Vagina (tissue), 2 donors: ENCODE measurements around the gene APP. TPM values are rescaled to one million over a fixed set of nuclear protein-coding genes. Genes with fewer than 3 reads are reported as not detected.

ENCODE experiments used
- DNase-seq, 2 donors: peaks; one replicate each; pipeline ENCODE4 v3.0.0-alpha.2; 2017; ENCODE audit errors: extremely low spot score in 2 of 2
- H3K27ac ChIP-seq: fragments of 200-600 bp; sonication (generic); one replicate; pipeline ENCODE4 v1.5.1; 2019
- H3K27me3 ChIP-seq: fragments of 200-600 bp; sonication (generic); one replicate; pipeline ENCODE4 v1.5.1; 2019
- H3K36me3 ChIP-seq, 2 donors: fragments of 200-600 bp; sonication (generic); one replicate each; pipeline ENCODE4 v1.5.1; 2017 to 2019
- H3K4me1 ChIP-seq: fragments of 200-600 bp; sonication (generic); one replicate; pipeline ENCODE4 v1.5.1; 2019
- H3K4me3 ChIP-seq, 2 donors: fragments of 200-600 bp; sonication (generic); 1 replicate in 1 of 2; 2 replicates in 1 of 2; pipeline ENCODE4 v1.5.1; 2016 to 2019
- H3K9me3 ChIP-seq: fragments of 200-600 bp; sonication (generic); one replicate; pipeline ENCODE4 v1.5.1; 2019
- POLR2A ChIP-seq, 2 donors: fragments of 450-650 bp; IDR thresholded peaks; one replicate each; pipeline ENCODE4 v1.6.1; 2017; ENCODE audit warnings: antibody characterized with exemption in 2 of 2, mild to moderate bottlenecking in 2 of 2, moderate library complexity in 2 of 2
- POLR2AphosphoS5 ChIP-seq, 2 donors: sonication (generic); formaldehyde crosslinking; IDR thresholded peaks; one replicate each; pipeline ENCODE4 v1.9.0; 2017; ENCODE audit warnings: antibody characterized with exemption in 2 of 2, mild to moderate bottlenecking in 2 of 2, low read depth in 1 of 2; ENCODE audit not compliant: insufficient read depth in 1 of 2
- intact Hi-C: fragments of 100-400 bp; cut with DNase I; formaldehyde crosslinking; loops from one replicate; pipeline ENCODE4 v1.15.1; 2023
- total RNA-seq: library from RNA; depleted of rRNA; stranded (reverse); fragments of >200 nt; gene quantifications from one replicate; pipeline ENCODE4 v1.2.3, GENCODE V29; 2016
- TF ChIP-seq, protein P1 (sequence below), 3 experiments: fragments of 450-650 bp in 2 of 3; fragments of 200-600 bp in 1 of 3; sonication (generic) in 1 of 3; IDR thresholded peaks; one replicate each; pipeline ENCODE4 v1.5.1; 2017 to 2019; ENCODE audit warnings: antibody characterized with exemption in 3 of 3, mild to moderate bottlenecking in 2 of 3, moderate library complexity in 2 of 3

APP gene
- total RNA-seq, 1 donor from 2014 or later = 315 TPM

DNA sequence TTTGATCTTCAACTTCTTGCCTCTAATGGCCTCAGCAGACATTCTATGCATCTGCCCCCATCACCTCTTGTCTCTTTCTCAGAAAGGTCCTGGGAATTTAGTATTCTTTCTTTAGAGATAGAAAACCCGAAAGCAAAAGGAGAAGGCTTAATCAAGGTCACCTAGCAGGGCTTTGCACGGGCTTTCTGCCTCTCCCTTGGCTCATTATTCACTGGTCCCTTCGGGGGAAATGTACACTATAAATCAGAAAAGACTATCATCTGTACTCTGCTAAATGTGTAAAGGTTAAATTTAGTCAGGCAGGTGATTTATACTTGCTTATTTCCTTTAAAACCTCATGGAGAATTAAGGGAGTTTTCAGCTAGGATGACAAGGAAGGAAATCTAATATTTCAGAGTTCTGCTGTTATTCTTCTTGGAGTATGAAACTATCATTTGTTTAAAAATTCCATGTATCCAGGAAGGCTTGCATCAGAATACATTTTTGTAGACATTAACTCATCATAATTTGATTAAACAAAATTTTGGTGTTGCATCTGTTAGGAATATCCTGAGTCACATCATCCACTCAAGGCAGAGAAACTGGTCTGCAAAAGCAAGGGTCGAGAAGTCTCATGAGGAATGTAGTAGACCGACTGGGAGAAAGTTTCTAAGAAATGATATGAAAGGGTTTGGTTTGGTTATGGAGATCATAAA is 311.2 kb downstream of the APP start:
- Histone ChIP-seq H3K27ac (no peak overlapping the region), H3K9me3 (no peaks in the 10 kb centered on the region), H3K4me1 (no peaks in the 10 kb centered on the region), H3K4me3 (no peak overlapping the region), H3K27me3 (no peaks in the 10 kb centered on the region), H3K36me3 (no peaks in the 10 kb centered on the region)
- DNase-seq = no peak
- intact Hi-C loops = no loop called here
- TF ChIP-seq, protein P1, sequence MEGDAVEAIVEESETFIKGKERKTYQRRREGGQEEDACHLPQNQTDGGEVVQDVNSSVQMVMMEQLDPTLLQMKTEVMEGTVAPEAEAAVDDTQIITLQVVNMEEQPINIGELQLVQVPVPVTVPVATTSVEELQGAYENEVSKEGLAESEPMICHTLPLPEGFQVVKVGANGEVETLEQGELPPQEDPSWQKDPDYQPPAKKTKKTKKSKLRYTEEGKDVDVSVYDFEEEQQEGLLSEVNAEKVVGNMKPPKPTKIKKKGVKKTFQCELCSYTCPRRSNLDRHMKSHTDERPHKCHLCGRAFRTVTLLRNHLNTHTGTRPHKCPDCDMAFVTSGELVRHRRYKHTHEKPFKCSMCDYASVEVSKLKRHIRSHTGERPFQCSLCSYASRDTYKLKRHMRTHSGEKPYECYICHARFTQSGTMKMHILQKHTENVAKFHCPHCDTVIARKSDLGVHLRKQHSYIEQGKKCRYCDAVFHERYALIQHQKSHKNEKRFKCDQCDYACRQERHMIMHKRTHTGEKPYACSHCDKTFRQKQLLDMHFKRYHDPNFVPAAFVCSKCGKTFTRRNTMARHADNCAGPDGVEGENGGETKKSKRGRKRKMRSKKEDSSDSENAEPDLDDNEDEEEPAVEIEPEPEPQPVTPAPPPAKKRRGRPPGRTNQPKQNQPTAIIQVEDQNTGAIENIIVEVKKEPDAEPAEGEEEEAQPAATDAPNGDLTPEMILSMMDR (IDR thresholded peaks at IDR 0.05) = no peak
- TF ChIP-seq POLR2AphosphoS5 (IDR thresholded peaks at IDR 0.05; ENCODE audit: insufficient read depth in 1 of 2, low read depth in 1 of 2) = no peak
- TF ChIP-seq POLR2A (IDR thresholded peaks at IDR 0.05) = no peak

DNA sequence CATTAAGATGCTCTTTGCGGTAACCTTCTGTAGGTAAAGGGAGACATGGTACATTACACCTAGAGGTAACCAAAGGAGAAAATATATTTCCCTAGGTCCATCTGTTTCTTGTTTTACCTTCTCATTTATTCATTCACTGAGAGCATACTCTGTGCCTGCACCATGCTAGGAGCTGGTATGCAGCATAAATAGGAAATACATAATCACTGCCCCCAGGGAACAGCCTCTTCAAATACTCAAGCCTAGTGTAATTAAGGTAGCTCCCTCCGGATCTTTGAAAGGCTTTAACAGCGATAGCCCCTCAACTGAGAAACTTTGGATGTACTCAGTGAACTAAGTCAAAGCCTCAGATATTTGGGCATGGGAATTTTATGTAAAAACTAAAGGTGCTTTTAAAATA is 312.2 kb downstream of the APP start:
- intact Hi-C loops = no loop called here
- TF ChIP-seq, protein P1 (IDR thresholded peaks at IDR 0.05) = no peak
- TF ChIP-seq POLR2A (IDR thresholded peaks at IDR 0.05) = no peak
- no peak for TF ChIP-seq POLR2AphosphoS5 (IDR thresholded peaks at IDR 0.05; ENCODE audit: insufficient read depth in 1 of 2, low read depth in 1 of 2)
- H3K36me3 ChIP-seq = no peaks in the 10 kb centered on the region
- no peaks in the 10 kb centered on the region for H3K4me1 ChIP-seq
- no peak overlapping the region for H3K27ac ChIP-seq
- no peaks in the 10 kb centered on the region for H3K27me3 ChIP-seq
- DNase-seq = no peak
- H3K4me3 ChIP-seq = no peak overlapping the region
- no peaks in the 10 kb centered on the region for H3K9me3 ChIP-seq

DNA sequence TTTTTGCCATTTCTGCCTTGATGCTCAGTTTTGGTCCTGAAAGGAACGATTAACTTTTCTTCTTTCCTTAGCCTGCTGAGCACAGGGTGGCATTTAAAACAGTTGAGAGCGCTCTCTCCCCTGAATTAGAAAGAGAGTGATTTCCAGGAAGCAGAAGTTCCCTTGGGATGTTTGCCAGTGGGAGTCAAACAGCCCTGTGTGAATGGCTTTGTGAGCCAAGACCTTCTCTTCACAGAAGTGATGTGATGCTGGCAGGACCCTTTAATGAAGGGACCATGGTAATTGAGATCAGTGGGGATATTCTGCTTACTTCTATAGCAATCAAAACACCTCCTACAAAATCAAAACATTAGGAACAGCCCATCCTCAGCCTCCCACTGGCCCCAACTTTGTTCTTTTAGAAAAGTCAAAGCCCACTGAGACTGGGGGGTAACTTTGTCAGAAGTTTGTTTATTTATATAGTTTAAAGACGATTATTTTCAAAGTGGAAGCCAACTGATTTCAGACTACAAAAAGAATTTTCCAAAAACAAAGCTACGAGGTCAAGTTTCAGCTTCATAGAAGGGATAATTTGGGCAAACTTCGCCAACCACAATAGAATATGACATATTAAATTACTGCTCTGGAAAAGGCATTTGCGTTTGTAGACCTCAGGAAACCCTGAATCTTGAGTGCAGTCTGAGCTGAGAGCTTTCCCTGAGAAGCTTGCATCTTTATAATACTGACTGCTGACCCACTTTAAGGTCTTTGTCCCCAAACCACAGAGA is 313.1 kb downstream of the APP start:
- TF ChIP-seq POLR2AphosphoS5 (IDR thresholded peaks at IDR 0.05; ENCODE audit: insufficient read depth in 1 of 2, low read depth in 1 of 2) (no peak), POLR2A (IDR thresholded peaks at IDR 0.05) (no peak)
- TF ChIP-seq, protein P1 (IDR thresholded peaks at IDR 0.05) = no peak

DNA sequence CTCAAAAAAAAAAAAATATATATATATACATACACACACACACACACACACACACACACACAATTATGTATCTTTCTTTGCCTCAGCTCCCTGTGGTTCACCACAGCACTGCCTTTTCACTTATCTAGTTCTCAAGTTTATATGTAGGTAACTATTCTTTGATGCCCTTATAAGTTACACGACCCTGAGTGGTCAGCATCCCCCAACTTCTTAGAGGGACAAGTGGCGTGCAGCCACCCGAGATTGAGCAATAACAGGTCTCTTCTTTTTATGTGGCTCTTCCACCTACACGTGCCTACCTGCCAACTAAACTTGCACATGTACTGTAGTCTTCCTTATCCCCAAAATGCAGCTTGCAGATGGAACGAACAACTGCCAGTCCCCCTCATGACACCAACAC is 315.0 kb downstream of the APP start:
- Histone ChIP-seq H3K27ac (no peak overlapping the region), H3K36me3 (no peaks in the 10 kb centered on the region), H3K4me3 (no peak overlapping the region), H3K27me3 (no peaks in the 10 kb centered on the region), H3K9me3 (no peaks in the 10 kb centered on the region), H3K4me1 (no peaks in the 10 kb centered on the region)
- TF ChIP-seq POLR2AphosphoS5 (IDR thresholded peaks at IDR 0.05; ENCODE audit: insufficient read depth in 1 of 2, low read depth in 1 of 2) = no peak
- no peak for TF ChIP-seq POLR2A (IDR thresholded peaks at IDR 0.05)
- TF ChIP-seq, protein P1 (IDR thresholded peaks at IDR 0.05) = no peak
- no peak for DNase-seq
- intact Hi-C loops = no loop called here

More for the DNA sequence above, 313.1 kb downstream of the APP start:
- DNase-seq = no peak
- H3K4me3 ChIP-seq = no peak overlapping the region
- intact Hi-C loops = no loop called here
- H3K27ac ChIP-seq = no peak overlapping the region
- H3K9me3 ChIP-seq = no peaks in the 10 kb centered on the region
- no peaks in the 10 kb centered on the region for H3K4me1 ChIP-seq
- no peaks in the 10 kb centered on the region for H3K27me3 ChIP-seq
- no peaks in the 10 kb centered on the region for H3K36me3 ChIP-seq
